ENCODE results near the gene STPG1.
"Not testable (repeated sequence)": the region's sequence is repeated elsewhere in the genome, so short reads cannot be mapped to it uniquely, and the experiment has no call there.

STPG1 gene, protein sequence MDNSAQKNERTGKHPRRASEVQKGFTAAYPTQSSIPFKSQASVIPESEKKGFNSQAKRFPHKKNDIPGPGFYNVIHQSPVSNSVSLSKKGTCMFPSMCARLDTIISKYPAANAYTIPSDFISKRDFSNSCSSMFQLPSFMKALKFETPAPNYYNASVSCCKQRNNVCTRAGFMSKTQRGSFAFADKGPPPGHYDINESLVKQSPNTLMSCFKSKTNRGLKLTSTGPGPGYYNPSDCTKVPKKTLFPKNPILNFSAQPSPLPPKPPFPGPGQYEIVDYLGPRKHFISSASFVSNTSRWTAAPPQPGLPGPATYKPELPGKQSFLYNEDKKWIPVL

DNA sequence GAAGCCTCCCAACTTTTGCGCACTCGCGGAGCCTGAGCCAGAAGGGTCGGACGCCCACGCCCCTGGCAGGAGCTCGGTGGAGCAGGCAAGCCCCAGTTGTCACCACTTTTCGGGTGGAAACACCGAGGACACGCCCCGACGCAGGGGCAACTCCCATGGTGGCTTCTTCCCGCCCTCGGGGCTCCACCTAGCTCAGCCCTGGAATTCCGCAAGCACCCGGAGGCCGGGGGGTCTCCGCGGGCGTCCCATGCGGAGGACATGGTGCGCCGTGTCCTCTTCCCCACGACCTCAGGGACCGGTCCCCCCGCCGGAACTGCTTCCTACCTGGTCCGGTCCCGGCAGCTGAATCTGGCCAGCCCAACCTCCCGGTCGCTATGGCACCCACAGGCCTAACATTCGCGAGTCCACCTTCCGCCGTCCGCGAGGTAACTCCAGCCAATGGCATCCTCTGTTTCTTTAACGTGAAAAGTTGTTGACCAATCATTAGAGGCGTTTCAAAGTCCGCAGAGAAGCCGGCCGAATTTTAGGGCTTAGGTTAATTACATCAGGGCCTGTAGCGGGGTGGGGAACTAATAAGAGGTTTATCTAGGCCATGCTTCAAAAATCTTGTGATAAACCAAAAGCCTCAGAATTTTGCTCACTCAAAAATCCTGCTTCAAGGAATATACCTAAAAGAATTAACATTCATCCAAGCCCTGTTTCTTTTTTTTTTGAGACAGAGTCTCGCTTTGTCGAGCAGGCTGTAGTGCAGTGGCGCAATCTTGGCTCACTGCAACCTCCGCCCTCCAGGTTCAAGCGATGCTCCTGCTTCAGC is at the start of gene STPG1:
Gene STPG1, minus strand, starts transcription at position 433 of the 814 bp plus-strand sequence. CDS start 12,394 bp downstream, outside the sequence.
- peak; percentile 97 for DNase-seq (ENCODE audit: low spot score)

GRCh38 chr1:24462128-24462527 is 48.5 kb upstream of the STPG1 start:
- not testable (repeated sequence) for DNase-seq (ENCODE audit: low spot score)

GRCh38 chr1:24459551-24460266 is 46.1 kb upstream of the STPG1 start:
- no peak for DNase-seq (ENCODE audit: low spot score)

- DNase-seq (ENCODE audit: low spot score) = no peak
These were observed 44.3 kb upstream of the STPG1 start for GRCh38 chr1:24457866-24458265.

DNA sequence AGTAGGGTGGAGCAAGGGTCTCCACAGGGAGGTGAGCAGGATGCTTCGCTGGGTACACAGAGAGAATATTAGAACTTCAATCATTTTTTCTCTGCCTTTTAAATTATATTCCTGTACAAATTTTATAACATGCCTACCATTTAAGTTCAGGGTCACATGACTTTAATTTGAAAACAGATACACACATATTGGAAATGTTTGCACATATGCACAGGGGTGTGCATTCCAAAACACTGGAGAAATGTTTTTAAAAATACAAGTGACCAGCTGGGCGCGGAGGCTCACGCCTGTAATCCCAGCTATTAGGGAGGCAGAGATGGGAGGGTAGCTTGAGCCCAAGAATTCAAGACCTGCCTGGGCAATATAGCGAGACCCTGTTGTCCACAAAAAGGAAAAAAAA is 41.7 kb upstream of the STPG1 start:
- DNase-seq (ENCODE audit: low spot score) = no peak

DNA sequence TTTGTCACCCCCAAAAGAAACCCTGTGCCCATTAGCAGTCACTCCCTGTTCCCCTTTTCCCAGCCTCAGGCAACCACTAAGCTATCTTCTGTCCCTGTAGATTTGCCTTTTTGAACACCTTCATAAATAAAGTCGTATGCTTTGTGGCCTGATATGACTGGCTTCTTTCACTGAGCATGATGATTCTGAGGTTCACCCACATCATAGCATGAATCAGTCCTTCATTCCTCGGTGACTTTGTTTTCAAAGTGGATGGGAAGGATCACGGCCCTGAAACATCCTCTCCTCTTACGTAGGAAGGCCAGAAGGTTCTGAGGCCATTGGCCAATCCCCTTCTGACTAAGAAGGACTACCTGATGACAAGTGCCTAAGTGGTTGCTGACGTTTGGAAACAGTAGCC is 41.1 kb upstream of the STPG1 start:
- DNase-seq (ENCODE audit: low spot score) = no peak

DNA sequence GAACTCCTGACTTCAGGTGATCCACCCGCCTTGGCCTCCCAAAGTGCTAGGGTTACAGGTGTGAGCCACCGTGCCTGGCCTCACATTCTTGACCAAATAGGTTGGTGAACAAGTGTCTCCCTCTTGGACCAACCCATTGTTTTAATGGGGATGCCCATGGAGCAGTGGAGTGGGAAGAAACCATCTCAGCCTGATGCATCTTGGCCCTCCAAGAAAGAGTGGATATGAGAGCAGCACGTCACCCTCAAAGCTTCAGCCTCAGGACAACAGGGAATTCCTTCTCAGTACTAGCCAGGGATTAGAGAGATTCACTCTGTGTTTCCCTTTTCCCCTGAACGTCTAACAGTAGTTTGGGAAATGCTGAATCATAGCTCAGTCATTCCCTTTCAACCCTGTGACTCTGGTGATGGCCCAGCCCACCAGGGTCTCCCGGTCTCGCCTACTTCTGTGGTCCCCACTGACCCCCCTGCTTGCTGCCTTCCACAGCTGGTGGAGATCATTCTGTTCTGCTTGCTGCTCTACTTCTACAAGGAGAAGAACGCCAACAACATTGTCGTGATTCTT is 39.4 kb upstream of the STPG1 start:
- no peak for DNase-seq (ENCODE audit: low spot score)

GRCh38 chr1:24451746-24452145 is 38.2 kb upstream of the STPG1 start:
- DNase-seq (ENCODE audit: low spot score) = no peak

- DNase-seq (ENCODE audit: low spot score) = no peak
These were observed 37.3 kb upstream of the STPG1 start for GRCh38 chr1:24450857-24451397.

DNA sequence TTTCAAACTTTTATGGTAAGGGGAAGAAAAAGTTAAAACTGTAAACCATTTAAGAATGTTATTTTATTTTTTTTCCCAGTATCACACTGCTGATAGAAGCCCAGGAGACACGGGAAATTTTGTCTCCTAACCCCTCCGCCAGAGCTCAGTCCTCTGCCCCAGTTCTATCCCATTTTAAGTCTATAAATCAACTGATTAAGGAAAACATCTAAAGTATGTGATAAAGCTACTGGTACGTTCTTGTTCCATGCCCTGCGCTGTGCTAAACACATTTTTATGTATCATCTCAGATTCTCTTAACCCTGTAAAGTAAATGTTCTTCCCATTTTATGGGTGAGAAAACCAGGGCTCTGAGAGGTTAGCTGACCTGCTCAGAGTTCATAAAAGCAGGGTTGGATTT is 36.7 kb upstream of the STPG1 start:
- DNase-seq (ENCODE audit: low spot score) = no peak

DNA sequence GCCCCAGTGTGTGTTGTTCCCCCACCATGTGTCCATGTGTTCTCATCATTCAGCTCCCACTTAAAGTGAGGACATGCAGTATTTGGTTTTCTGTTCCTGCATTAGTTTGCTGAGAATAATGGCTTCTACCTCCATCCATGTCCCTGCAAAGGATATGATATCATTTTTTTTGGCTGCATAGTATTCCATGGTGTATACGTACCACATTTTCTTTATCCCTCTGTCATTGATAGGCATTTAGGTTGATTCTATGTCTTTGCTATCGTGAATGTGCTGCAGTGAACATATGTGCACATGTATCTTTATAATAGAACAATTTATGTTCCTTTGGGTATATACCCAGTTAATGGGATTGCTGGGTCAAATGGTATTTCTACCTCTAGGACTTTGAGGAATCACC is 32.9 kb upstream of the STPG1 start:
- DNase-seq (ENCODE audit: low spot score) = not testable (repeated sequence)

- peak; percentile 40 for DNase-seq (ENCODE audit: low spot score)
These were observed 29.7 kb upstream of the STPG1 start for GRCh38 chr1:24443241-24443656.

DNA sequence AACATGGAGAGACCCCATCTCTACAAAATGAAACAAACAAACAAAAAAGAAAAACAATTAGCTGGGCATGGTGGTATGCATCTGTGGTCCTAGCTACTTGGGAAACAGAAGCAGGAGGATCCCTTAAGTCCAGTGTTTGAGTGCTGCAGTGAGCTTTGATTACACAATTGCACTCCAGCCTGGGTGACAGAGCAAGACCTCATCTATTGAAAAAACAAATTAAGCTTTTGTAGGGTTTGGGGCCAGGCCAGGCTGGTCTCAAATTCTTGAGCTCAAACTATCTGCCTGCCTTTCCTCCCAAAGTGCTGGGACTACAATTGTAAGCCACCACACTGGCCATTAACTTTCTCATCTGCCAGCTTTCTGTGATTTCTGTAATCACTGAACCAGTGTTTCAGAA is 29.2 kb upstream of the STPG1 start:
- no peak for DNase-seq (ENCODE audit: low spot score)

DNA sequence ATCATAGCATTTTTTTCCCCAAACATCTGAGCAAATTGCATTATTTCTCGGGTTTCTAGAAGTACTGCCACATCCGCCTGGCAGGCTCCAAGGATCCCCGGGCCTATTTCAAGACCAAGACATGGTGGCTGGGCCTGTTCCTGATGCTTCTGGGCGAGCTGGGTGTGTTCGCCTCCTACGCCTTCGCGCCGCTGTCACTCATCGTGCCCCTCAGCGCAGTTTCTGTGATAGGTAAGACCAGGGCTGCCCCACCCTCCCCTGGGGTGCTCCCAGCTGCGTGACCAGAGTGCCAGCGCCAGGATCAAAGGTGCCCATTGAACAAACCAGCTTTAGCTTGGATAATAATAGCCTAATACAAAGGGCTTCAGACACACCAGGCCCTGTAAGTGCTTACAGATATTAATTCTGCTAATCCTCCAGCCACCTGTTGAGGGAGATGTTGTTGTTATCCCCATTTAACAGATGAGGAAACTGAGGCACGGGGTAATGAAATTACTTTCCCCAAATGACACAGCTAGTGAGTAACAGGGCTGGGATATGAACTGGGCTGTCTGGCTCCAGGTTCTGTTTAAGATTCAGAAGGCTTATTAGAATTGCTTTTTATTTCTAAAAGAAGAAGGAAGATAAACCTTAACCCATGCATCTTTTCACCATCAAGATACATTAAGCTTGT is 28.6 kb upstream of the STPG1 start:
- no peak for DNase-seq (ENCODE audit: low spot score)

DNA sequence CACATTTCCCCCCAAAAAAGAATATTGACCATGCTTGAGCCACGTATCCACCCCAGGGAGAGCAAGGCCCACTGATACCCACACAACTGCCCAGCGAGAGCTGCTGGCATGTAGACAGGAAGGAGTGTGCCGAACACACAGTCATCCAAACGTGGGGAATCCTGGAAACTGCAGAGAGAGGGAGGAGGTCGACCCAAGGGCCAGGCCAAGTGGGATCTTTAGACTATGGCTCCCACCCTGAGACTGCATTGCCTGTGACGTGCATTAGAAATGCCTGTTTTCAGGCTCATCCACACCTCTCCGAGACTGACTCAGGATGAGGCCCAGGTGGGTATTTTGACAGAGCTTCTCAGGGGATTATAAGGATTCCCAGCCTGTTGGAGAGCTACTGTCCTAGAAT is 27.9 kb upstream of the STPG1 start:
- DNase-seq (ENCODE audit: low spot score) = no peak

DNA sequence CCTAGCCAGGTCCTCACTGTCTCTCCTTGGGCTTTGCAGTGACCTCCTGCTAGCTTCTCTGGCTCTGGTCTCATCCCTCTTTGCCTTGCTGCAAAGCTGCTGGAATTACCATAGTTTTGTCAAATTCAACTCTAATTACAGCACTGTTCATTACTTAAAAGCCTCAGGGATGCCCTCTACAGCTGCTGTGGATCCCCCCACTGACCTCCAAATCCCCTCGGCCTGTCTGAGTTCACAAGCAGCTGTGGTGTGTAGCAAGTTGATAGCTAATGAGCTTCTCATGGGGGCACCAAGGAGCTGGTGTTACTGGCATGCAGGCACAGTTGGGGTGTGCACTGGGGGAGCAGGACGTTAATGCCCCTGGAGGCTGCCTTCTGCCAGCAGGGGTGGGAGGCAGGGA is 26.9 kb upstream of the STPG1 start:
- DNase-seq (ENCODE audit: low spot score) = no peak

DNA sequence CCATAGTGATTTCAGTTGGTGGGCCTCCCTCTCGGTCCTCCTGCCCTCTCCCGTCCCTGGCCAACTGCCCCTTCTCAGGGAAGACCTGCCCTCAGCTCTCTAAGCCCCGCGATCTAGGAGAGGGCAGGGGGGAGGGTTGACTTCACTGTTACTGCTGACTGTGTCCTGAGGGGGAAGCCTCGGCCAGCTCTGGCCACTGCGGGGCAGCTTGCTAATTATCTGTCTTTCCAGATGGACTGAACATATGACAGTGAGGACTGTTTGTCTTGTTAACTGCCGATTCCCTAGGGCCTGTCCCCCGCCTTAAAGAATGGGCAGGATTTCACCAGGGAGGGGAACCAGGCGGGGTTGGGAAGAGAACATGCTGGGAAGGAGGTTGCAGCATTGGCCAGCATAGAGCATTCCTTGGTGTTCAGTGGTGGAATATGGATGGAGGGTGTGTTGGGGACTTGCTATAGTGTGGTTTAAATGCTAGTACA is 24.9 kb upstream of the STPG1 start:
- DNase-seq (ENCODE audit: low spot score) = peak; percentile 62

DNA sequence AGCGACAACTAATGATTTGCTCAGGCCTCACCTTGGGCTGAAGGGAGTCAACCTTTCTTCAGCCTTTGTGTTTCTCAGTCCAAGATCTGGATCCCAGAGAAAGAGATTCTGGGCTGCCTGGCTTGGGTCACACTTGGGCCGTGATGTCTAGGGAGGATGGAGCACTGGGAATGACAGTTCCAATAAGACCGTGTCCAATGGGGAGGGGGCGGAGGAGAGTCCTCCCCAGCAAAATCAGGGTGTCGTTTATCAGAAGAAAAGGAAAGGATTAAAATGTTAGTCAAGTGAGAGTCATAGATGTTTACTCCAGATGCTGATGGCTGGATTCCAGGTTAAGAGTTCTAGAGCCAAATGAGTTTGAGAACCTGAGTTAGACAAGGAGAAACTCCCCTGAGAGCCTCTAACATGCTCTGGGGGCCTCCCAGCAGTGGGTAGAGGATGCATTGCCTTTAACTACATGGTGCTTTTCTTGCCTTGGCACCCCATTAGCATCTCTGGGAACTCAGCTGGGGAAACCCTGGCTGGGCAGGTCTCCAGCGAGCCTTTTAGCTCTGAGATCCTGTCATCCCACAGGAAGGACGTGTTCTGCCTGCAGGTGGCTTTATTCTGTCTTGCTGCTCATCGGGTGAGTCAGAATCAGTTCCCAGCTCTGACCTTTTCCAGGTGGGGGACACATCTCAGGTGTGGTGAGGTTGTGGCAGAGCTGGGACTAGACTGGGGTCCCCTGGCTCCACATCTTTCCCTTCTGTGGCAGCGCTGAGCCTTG is 24.2 kb upstream of the STPG1 start:
- peak; percentile 45 for DNase-seq (ENCODE audit: low spot score)

DNA sequence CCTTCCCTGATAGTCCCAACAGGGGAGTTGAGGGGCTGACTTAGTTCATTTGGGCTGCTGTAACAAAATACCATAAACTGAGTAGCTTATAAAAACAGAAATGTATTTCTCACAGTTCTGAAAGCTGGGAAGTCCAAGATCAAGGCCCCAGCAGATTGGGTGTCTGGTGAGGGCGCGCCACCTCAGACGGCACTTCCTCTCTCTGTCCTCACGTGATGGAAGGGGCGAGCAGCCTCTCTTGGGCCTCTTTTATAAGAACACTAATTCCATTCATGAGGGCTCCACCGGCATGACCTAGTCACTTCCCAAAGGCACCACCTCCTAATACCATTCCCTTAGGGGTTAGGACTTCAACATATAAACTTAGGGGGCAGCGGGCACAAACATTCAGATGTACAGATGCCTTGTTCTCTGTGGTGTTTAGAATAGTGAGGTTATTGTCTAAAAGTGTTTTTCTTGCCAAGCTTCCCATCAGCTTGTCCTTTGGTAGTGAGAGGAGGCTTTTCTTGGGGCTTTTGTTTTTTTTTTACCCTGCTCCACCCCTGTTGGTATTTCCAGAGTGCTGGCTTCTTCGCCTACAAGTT is 22.3 kb upstream of the STPG1 start:
- DNase-seq (ENCODE audit: low spot score) = no peak

DNA sequence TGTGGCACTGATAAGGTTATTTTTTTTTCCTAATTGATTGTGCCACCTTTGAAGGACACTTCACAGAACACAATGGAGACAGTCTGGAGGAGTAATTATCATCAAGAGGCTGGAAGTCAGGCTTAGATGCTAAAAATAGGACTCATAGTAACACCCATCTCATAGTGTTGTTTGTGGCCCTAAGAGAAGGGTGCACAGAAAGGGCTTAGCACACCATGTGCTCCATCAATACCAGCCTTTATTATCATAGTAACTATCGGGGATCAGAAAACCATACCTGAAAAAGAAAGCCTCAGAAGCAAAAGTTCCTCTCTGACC is 13.9 kb upstream of the STPG1 start:
- no peak for DNase-seq (ENCODE audit: low spot score)
